ENCODE measurements around the gene PRDM16.

The PRDM16 gene

GRCh38 chr1:3333903-3334302 is 264.9 kb downstream of the PRDM16 start:
- no peak for FAIRE-seq

GRCh38 chr1:3334366-3334765 is 265.4 kb downstream of the PRDM16 start:
- no peak for FAIRE-seq

GRCh38 chr1:3335754-3336640 is 267.0 kb downstream of the PRDM16 start:
- no peak for FAIRE-seq

GRCh38 chr1:3336641-3337630 is 267.9 kb downstream of the PRDM16 start:
- FAIRE-seq = no peak

- no peak for FAIRE-seq
These were observed 269.1 kb downstream of the PRDM16 start for GRCh38 chr1:3337798-3338724.

- FAIRE-seq = no peak
These were observed 269.7 kb downstream of the PRDM16 start for GRCh38 chr1:3338725-3339070.

GRCh38 chr1:3339856-3340255 is 270.9 kb downstream of the PRDM16 start:
- no peak for FAIRE-seq

GRCh38 chr1:3340548-3341235 is 271.7 kb downstream of the PRDM16 start:
- no peak for FAIRE-seq

- no peak for FAIRE-seq
These were observed 272.4 kb downstream of the PRDM16 start for GRCh38 chr1:3341236-3341994.

GRCh38 chr1:3342960-3343359 is 274.0 kb downstream of the PRDM16 start:
- FAIRE-seq = no peak

- FAIRE-seq = no peak
These were observed 275.4 kb downstream of the PRDM16 start for GRCh38 chr1:3344395-3344794.

GRCh38 chr1:3345792-3346191 is 276.8 kb downstream of the PRDM16 start:
- FAIRE-seq = no peak

GRCh38 chr1:3346478-3346877 is 277.5 kb downstream of the PRDM16 start:
- no peak for FAIRE-seq

- no peak for FAIRE-seq
These were observed 278.4 kb downstream of the PRDM16 start for GRCh38 chr1:3347257-3348020.

GRCh38 chr1:3348196-3348865 is 279.3 kb downstream of the PRDM16 start:
- no peak for FAIRE-seq

- FAIRE-seq = no peak
These were observed 280.4 kb downstream of the PRDM16 start for GRCh38 chr1:3349161-3349967.

- no peak for FAIRE-seq
These were observed 280.9 kb downstream of the PRDM16 start for GRCh38 chr1:3349968-3350299.

GRCh38 chr1:3350506-3351261 is 281.7 kb downstream of the PRDM16 start:
- FAIRE-seq = no peak

Data from TTC549 (cell line).